ENCODE measurements around the gene DNAAF9.

Gene DNAAF9

DNA sequence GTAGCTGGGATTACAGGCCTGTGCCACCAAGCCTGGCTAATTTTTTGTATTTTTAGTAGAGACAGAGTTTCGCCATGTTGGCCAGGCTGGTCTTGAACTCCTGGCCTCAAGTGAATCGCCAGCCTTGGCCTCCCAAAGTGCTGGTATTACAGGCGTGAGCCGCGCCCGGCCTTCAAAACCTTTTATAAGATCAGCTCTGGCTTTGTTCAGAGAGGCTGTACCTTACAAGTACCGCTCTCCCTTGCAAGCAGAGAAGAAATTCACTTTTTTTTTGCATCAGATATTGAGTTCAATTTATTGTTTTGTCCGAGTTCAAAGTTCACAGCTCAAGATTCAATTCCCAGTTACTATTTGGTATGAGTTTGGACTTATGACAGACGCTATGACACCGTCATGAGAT lies 1.9 kb upstream of the DNAAF9 start:
- DNase-seq = no peak

DNA sequence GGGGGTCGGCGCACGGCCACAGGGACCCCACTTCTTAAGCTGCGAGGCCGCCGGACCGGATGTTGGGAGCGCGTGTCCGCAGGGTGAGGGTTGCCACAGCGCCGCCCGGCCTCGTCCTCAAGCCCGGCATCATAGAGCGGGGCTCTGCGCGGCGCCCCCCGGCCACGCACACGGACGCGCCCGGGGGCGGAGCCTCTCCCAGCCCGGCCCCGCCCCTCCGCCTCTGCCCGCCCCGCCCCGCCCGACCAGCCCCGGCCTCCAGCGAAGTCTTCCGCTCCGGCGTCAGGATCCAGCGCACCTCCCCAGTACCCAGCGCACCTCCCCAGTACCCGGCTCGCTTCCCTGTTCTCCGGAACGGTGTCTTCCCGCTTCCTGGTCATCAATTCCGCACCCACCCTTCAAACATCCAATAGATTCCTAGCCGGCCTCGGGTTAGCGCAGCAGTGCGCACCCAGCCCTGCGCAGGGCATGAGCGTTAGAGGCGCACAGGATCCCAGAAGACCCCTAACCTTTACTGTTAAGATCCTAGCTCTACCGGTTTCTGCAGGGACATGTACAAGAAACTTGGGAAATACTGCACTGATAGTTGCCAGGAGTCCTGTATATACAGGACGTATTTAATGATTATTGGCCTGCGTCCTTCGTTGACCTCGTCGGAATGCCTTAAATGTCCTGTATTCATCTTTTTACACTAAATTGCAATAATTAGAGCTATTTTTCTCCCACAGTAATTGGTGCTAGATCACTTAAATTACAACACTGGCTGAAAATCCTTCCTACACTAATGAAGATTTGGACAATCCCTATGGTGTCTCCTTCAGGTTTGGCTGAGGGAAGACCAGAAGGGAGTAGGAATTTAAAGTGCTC lies 535 bp upstream of the DNAAF9 start:
- DNase-seq = peak; percentile 77

DNA sequence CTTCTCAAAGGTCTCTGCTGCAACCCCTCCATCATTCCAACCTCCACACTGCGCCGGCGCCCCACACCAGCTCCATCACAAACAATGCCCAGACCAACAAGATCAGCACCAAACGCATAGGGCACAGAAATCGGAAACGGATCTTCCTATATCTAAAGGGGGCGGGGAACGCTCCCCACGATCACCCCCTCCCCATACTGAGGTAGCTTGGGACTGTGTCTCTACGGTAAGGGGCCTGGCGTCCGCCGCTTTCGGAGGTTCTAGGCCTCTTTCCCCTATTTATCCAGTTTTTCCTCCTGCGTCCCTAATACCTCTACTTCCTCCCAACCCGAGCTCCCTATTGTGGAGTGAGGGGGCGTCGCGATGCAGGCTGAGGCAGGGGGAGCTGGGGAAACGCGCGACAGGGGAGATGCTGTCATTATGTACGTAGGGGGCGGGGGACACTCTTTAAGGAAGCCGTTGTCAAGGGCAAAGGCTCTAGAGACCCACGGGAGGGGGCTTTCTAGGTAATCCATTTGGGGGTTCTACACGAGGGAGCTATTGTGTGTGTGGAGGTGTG lies 909 bp downstream of the DNAAF9 start:
- DNase-seq = peak; percentile 21

DNA sequence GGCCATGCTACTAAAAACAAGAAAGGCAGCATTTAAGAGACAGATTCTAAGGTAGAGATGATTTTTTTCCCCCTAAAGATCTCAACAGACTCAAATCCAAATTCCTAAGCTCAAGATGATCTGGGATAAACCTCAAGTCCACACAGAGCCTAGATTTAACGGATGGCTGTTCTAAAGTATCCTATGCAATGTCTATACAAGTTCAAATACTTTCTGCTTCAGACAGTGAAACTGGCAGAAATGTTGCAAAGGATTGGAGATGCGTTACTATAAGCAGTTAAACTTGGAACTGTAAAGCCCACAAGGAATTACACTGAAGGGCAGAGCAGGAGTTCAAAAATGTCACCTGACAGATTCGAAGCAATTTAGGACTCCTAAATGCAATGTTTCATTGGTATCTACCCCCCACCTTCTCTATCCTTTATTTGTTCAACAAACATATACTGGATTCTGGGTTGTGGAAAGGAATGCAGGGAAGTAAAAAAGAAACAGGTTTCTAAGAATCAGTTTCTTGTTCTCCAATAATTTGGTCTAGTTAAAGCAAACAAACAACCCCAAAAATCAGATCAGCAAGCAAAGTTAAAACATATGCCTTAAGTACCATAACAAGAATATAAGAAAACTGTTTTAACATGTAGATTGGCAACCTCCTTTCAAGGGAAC lies 1.6 kb downstream of the DNAAF9 start:
- no peak for DNase-seq

DNA sequence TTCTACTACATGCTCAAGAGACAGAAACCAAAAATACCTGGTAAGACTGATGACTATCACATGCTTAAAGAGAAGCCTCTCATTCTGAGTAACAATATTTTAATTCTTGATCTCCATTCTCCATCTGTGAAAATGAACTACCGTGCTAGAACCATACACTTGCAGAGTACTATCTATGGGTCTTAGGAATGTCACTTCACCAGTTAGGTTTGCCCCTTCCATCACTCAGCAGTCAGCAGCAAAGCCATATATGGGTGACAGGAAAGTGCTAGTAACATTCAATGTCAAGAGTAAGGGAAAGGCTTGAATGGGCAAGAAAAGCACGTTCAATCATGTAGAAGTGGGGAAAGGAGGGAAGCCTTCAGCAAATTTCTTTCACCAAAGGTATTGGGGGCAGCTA lies 2.3 kb downstream of the DNAAF9 start:
- no peak for DNase-seq

DNA sequence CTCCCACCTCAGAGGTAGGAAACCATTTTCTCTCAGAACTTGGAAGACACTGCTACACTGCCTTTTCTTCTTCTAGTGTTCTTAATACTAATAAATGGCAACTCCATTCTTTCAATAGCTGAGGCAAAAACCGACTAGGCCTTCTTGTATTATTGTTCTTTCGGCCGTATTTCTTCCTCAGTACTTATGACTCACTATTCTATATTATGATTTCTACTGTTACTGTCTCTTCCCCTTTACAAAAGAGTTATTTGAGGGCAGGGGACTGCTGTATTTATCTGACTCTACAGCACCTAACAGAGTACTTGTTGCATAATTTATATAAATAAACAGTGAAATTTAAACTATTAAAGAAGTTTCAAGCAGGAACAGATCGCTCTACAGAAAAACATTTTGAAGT lies 3.1 kb downstream of the DNAAF9 start:
- no peak for DNase-seq

DNA sequence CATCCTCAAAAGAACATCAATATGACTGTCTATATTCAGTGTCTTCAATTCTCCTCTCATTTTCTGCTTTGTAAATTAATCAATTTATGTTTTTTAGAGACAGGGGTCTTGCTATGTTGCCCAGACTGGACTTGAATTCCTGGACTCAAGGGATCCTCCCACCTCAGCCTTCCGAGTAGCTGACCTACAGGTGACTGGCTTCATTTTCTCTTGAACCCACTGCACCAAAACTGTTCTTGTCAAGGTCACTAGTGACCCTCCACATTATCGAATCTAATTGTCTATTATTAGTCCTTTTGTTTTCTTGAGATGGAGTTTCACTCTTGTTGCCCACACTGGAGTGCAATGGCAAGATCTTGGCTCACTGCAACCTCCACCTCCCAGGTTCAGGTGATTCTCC lies 3.7 kb downstream of the DNAAF9 start:
- no peak for DNase-seq

DNA sequence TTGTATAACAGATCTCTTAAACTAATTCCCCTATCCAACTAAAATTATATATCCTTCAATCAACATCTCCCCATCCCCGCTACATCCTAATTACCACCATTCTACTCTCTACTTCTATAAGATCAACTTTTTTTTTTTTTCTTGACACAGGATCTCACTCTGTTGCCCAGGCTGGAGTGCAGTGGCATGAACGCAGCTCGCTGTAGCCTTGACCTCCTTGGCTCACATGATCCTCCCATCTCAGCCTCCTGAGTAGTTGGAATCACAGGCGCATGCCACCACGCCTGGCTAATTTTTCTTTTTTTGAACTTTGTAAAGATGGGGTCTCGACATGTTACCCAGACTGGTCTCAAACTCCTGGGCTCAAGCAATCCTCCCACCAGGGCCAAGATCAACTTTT lies 5.0 kb downstream of the DNAAF9 start:
- DNase-seq = no peak

DNA sequence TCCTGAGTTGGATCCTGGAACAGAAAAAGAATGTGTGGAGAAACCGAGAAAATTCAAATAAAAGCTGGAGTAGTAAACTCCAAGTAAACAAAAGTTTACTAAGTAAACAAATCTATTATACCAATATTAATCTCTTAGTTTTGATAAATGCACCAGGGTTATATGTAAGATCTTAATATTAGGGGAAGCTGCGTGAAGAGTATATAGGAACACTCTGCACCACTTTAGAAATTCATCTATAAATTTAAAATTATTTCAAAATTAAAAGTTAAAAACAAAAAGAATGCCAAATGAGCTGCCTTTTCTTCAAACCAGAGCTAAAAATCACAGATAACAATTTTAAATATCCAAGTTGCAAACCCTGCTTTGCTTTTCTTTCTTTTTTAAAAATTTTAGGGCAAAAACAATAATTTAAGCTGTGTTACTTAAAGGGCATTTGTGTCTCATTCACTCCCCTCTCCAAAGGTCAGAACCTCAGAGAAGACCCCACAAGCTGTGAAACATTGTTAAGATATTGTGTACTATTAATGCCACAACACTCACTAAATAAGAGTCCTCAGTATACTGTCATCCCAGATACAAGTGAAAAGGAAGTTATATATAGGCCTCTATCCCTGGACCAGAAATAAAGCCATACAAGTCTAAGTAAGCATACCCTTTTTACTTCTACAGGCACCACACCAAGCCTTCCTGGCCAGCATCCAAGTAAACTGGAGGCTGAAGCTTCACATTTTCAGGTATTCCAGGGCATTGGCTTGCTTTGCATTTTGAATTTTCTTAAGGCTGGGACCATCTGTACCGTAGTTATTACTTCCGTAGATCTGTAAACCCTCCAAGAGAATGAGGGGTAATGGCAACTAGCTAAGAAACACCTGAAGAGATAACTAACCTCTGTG lies 7.0 kb downstream of the DNAAF9 start:
- DNase-seq = no peak

DNA sequence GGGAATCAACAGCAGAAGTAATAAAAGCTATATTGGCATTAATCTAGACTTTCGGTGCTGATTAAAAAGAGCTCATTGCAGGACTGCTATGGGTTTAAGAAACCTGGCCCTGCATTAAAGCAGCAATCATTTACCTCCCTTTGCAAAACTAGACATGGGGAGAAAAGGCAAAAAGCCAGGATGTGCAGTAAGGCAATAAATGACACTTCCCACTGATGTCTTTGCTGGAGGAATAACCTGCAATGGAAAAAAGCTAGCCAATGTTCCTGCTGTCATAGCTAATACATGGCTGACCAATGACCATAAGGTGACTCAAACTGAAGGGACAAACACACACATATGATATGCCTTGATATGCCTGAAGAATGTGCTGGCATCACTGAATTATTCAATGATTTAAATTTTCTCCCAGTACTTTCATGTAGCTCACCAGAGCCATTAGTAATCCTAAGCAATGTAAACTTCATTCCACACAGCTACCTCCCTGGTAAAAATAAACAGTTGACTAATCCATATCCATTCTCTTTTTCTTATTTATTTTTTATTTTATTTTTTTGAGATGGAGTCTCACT lies 8.7 kb downstream of the DNAAF9 start:
- no peak for DNase-seq

DNA sequence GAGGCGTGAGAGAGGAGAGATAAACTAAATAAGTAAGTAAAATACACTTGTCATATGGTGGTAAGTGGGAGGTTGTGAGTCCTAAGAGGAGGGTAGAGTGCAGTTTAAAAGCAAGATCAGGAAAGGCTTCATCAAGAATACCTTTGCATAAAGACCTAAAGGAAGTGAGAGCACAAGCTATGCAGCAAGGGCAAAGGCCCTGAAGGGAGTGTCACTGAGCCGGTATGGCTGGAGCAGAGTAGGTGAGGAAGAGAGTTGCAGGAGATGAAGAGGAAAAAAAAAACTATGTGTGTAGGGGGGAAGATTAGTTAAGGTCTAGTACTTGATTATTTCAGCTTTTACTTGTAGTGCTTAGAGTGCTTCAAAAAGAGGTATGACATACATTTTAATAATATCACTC lies 11.0 kb downstream of the DNAAF9 start:
- DNase-seq = no peak

DNA sequence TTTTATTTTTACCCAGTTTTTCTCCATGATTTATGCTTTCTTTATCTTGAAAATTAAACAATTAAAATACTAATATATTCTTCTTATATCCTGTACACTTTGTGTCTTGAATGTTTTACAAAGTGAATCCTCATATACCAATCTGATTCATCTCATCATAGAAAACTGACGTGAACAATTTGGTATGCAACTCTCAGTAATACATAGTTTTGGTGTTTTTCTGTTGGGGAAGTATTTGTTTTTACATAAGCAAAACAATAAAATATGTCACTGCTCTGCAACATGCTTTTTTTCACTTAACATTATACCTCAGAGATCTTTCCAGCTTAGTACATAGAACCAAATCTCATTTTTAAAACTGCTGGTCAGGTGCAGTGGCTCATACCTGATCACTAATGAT lies 14.7 kb downstream of the DNAAF9 start:
- DNase-seq = no peak

DNA sequence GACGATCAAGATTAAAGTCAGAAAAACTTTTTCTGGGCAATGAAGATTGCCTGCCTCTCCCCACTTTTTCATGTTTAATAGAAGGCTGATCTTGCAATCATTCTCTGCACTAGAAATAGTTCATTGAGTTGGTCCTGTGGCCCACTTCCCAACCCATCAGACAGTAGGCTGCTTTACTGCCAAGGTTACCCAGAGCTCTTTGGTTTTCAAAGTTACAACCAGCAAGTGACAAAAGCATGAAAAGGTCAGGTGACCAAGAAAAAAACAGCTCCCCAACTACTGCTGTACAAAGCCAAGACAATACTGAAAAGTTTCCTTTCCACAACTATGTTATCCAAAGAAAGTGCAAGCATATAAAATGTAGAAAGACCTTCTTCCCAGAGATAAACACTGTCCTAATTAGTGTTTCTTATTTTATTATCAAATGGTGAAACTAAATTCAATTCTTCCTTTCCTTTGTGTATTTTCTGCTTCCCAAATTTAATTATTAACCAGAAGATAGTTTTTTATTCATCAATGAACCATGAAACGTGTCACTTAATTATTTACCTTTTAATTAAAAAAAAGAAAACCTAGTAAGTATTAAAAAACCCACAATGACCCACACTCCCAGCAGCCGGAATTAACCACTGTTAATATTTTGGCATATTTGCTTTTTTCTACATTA lies 16.6 kb downstream of the DNAAF9 start:
- no peak for DNase-seq

DNA sequence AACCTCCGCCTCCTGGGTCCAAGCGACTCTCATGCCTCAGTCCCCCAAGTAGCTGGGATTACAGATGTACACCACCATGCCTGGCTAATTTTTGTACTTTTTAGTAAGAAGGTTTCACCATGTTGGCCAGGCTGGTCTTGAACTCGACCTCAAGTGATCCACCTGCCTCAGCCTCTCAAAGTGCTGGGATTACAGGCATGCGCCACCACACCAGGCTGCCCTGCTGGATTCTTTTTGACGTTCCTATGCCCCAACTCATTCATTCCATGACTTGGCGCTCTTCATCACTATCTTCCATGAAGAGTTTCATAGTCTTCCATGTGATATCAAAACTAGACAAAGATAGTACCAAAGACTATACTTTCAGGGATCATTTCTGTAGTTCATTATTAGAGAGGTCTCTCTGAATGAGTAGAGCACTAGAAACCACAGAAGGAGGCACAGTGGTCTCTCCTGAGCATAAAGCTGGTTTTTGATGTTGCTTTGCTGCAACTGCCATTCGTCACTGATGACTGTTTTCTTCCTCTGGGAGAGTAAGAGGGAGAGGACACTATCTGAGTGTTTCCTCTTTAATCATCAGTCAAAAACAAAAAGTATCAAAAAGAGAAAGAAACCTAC lies 23.5 kb downstream of the DNAAF9 start:
- DNase-seq = no peak

DNA sequence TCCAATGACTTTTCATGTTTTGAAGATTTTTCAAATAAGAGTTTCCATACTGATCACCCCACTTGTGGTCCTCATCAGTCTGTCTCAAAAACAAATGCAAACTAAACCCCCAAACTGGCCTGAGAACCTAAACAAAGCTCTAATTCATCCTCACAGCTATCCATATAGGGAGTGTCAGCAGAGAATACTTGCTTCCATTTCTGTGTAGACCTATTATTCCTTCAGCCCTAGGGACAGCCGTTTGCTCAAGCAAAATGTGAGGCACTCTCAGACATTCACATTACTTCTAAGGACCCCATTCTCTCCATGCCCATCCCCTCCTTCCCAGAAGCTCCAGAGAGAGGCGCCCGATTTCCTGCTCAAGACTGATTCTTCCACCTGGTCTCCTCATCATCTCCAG lies 24.6 kb downstream of the DNAAF9 start:
- no peak for DNase-seq

DNA sequence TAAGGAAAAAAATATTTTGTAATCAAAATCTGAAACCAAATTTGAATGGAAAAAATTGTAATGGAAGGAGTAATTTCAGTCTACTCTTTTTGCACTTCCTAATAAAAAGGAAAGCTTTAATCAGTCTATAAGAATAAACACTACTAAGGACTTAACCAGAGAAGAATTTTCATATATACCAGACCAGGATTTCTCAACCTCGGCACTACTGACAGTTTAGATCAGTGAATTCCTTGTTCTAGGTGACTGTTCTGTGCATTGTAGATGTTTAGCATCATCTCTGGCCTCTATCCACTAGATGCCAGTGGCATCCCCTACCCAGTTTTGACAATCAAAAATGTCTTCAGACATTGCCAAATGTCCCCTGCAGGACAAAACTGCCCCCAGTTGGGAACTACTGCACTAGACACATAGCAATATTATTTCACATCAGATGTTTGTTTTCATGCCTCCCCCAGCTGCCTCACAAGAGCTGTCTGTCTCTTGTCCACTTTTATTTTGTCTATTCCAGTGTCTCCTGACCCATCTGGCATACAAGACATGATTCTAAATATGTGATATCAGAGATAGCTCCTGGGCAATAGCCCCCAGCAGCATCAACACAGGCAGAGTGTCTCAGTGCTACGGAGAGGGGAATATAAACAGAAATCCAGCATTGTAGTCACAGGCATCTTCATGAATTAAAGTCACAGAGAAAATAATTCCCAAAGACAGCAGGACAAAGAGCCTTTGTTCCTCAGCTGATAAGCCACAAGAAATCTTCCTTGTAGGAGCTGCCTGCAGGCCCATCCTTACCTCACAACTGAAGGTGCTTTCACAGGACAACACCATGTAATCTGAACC lies 27.0 kb downstream of the DNAAF9 start:
- DNase-seq = no peak

DNA sequence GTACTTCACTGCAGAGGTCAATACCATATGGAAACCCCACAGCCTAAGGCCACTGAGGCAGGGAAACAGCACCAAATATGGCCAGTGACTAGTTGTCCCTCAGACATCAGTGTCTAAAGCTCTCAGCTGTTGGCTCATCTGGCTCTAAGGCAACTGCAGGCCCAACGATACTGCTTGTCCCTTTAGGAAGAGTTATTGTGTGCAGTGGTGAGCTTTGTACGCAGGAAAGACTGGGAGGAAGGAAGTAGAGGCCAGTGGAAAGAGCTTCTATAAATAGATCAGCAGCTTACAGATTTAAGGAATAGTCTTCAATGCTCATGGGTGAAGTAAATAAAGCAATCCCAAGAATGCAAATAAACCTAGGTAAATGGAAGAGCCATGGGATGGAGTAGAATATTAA lies 29.3 kb downstream of the DNAAF9 start:
- DNase-seq = no peak

DNA sequence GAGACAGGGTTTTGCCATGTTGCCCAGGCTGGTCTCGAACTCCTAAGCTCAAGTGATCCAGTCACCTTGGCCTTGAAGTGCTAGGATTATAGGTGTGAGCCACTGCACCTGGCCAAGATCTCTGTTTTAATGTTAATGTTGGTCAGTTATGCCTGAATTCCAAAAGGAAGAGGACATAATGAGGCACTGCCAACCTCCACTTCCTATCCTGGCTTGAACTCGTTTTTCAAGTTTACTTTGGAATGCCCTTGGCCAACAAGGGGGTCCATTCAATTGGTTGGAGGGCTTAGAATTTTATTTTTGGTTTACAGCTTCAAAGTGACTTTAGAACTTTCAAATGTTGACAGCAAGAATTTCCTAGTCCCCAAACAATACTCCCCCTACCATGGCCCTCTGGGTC lies 29.8 kb downstream of the DNAAF9 start:
- DNase-seq = no peak

DNA sequence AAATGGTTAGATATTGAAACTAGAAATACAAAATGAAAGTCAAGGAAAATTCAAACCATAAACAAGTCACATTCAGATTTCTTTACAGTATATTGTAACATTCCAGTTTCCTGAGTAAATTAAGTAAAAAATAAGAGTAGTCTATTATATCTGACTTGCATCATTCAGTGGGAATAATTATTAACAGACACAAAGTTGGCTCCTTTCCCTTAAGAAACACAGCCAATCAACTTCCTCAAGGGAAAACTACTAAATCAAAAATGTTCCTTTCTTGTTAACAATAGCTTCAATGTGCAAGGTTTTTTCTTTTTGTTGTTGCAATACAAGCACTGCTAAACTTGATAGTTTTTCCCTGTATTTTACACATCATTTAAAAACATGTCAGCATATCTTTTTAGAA lies 33.2 kb downstream of the DNAAF9 start:
- no peak for DNase-seq

DNA sequence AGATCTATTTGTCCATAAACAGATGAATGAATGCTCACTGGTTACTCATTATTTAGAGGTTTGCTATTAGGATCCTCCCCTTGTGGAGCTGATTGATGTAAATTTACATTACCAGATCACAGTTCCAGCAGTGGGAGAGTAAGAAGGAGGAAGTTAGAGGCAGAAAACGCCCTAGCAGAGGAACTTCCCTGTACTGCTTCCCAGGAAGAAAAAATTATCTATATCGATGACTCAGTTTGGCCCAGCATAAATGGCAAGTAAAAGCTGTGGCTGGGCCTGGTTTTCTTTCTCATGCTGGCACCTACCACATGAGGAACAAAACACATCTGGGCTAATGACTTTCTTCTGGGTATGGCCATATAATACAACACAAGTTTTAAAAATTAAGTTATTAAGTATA lies 35.7 kb downstream of the DNAAF9 start:
- no peak for DNase-seq

DNA sequence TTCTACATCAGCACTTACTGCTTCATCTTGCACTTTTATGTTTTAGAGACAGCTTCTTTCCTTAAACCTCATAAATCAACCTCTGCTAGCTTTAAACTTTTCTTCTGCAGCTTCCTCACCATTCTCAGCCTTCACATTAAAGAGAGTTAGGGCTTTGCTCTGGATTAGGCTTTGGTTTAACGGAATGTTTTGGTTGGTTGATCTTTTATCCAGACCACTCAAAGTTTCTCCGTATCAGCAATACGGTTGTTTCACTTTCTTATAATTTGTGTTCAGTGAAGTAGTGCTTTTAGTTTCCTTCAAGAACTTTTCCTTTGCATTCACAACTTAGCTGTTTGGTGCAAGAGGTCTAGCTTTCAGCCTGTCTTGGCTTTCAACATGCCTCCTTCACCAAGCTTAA lies 40.4 kb downstream of the DNAAF9 start:
- DNase-seq = no peak

Data from activated T-cell treated with anti-CD3 and anti-CD28 coated beads, Interleukin-2, amount 50 U/mL, for 1 hour (primary cell).